GM19438 (cell line): ENCODE results near the gene COL20A1.
"Not testable (repeated sequence)": the region's sequence is repeated elsewhere in the genome, so short reads cannot be mapped to it uniquely, and the experiment has no call there.

Experiments used
- ATAC-seq: cut with Tn5 transposase; IDR thresholded peaks from one replicate; pipeline ENCODE4 v1.9.1; 2021; ENCODE audit warnings: low read depth; ENCODE audit not compliant: unreplicated experiment

The COL20A1 gene

DNA sequence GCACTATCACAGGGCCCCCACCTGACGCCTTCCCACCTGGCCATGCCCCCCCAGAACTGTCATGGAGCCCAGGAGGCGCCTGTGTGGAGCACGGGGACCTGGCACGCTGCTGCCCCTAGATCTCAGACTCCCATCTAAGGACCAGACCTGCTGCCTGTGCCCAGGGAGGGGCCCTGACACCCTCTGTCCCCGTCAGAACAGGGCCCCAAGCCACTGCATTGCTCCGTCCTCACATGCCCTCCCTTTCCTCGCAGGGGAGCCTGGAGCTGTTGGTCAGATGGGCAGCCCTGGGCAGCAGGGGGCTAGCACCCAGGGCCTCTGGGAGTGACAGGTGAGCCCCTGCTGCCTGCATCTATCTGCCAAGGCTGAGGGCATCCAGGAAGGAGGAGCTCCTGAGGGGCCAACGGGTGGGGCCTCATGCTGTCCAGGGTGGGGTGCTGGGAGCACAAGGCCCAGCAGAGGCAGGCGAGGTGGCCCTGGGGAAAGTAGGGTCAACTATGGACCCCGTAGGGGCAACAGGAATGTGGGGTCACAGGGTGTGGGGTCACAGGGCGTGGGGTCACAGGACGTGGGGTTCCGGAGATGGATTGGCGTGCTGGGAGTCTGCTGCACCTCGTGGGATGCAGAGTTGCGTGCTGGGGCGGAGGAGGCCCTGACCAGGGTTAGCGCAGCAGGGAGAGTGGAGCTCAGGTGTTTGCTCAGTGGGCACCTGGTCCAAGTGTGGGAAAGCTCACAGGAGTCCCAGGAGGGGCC, 36.5 kb downstream of the COL20A1 start:
- ATAC-seq: no peak

DNA sequence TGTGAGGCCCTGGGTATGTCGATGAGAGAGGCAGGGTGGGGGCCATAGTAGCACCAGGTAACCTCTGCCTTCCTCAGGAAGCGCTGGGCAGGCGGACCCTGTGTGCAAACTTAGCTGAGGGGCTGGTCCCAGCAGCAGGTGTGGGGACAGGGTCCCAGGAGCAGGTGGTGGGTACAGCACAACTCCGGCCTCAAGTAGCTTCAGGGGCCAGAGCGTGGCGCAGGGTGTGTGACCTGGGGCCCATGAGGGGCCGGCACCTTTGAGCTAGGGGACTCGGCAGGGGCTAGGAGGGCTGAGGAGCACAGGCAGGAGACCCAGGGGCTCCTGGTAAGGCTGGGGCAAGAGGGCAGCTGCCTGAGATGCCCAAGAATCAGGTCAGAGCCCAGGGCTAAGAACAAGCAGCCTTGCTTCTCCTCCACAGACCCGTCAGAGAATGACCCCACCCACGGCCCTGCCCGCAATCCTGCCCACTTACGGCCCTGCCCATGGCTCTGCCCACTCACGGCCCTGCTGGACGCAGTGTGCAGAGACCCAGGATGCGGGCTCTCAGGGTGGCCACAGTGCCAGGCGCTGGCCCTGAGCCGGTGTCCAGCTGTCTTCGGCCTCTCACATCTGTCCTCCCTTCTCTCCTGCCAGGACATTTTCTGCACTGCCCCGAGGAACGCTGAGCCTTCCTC, 37.2 kb downstream of the COL20A1 start:
- ATAC-seq: no peak

DNA sequence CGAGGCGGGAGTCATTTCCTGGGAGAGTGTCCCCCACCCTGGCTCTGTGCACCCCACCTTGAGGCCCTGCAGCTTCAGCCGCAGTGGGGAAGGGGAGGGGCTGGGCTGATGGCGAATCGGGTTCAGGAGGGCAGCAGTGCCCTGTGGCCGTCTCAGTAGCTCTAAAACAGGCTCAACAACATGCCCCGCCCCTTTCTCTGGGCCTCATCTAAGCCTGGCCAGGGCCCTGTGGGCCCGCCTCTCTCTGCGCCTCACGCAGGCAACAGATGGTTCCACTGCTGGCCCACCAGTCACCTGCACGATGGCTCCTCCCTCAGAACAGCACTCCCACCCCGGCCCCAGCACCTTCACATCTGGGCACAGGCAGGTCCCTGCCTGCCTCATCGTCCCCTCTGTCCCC, 38.0 kb downstream of the COL20A1 start:
- no peak for ATAC-seq

- no peak for ATAC-seq
Measured at GRCh38 chr20:63331741-63332400, 38.9 kb downstream of the COL20A1 start.

- no peak for ATAC-seq
Measured at GRCh38 chr20:63332488-63333240, 39.7 kb downstream of the COL20A1 start.

- no peak for ATAC-seq
Measured at GRCh38 chr20:63333241-63333836, 40.4 kb downstream of the COL20A1 start.

- no peak for ATAC-seq
Measured at GRCh38 chr20:63334356-63334755, 41.4 kb downstream of the COL20A1 start.

DNA sequence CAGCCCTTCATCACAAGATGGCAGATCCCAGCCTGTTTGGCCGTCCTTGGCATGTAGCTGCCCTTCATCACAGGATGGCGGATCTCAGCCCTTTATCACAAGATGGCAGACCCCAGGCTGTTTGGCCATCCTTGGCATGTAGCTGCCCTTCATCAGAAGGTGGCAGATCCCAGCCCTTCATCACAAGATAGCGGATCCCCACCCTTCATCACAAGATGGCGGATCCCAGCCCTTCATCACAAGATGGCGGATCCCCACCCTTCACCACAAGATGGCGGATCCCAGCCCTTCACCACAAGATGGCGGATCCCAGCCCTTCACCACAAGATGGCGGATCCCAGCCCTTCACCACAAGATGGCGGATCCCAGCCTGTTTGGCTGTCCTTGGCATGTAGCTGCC, 42.1 kb downstream of the COL20A1 start:
- ATAC-seq: not testable (repeated sequence)

DNA sequence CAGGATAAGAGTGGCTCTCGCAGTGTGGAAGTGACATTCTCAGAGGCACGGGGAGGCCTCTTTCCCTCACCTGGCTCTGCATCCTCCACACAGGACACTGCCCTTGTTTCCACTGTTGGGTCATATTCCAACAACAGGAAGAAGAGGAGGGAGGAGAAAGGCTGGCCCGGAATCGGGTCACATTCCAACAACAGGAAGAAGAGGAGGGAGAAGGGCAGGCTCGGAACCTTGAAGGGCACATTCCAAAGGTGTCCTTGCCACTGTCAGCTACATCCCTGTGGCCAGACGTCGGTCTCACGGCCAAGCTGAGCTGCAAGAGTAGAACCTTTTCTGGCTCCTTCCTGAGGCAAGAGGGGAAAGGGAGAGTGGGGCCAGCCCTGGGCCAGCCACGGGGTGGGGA, 42.7 kb downstream of the COL20A1 start:
- ATAC-seq: no peak

DNA sequence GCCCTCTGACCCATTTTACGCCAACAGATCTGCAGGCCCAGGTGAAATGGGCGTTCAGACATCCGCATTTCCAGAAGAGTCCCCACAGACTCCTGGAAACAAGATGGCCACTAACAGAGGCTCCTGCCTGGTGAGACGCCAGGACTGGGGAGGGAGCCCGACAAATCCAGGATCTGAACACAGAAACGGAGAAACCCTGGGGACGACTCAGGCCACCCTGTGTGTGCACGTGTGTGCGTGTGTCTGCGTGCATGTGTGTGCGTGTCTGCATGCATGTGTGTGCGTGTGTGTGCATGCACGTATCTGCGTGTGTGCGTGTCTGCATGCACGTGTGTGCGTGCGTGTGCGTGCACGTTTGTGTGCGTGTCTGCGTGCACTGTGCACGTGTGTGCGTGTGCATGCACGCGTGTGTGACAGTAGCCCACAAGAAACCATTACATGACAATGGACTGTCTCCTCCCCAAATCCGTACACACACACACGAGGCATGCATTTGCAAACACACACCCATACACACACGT, 43.3 kb downstream of the COL20A1 start:
- no peak for ATAC-seq

GRCh38 chr20:63337786-63338420, 44.9 kb downstream of the COL20A1 start:
- ATAC-seq: no peak

DNA sequence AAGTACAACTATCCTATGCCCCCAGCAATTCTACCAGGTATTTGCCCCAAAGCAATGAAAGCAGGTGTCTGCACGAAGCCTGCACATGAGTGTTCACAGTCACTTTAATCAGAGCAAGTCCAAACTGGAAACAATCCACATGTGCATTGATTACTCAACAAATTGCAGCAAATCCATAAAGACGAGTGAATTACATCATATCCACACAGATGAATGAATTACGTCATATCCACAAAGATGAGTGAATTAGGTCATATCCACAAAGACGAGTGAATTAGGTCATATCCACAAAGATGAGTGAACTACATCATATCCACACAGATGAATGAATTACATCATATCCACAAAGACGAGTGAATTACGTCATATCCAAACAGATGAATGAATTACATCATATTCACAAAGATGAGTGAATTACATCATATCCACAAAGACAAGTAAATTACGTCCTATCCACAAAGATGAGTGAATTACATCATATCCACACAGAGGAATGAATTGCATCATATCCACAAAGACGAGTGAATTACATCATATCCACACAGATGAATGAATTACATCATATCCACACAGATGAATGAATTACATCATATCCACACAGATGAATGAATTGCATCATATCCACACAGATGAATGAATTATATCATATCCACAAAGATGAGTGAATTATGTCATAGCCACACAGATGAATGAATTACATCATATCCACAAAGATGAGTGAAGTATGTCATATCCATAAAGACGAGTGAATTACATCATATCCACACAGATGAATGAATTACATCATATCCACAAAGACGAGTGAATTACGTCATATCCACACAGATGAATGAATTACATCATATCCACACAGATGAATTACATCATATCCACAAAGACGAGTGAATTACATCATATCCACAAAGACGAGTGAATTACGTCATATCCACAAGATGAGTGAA, 46.4 kb downstream of the COL20A1 start:
- not testable (repeated sequence) for ATAC-seq

DNA sequence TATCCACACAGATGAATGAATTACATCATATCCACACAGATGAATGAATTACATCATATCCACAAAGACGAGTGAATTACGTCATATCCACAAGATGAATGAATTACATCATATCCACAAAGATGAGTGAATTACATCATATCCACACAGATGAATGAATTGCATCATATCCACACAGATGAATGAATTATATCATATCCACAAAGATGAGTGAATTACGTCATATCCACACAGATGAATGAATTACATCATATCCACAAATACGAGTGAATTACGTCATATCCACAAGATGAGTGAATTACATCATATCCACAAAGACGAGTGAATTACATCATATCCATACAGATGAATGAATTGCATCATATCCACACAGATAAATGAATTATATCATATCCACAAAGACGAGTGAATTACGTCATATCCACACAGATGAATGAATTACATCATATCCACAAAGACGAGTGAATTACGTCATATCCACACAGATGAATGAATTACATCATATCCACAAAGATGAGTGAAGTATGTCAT, 47.2 kb downstream of the COL20A1 start:
- not testable (repeated sequence) for ATAC-seq

DNA sequence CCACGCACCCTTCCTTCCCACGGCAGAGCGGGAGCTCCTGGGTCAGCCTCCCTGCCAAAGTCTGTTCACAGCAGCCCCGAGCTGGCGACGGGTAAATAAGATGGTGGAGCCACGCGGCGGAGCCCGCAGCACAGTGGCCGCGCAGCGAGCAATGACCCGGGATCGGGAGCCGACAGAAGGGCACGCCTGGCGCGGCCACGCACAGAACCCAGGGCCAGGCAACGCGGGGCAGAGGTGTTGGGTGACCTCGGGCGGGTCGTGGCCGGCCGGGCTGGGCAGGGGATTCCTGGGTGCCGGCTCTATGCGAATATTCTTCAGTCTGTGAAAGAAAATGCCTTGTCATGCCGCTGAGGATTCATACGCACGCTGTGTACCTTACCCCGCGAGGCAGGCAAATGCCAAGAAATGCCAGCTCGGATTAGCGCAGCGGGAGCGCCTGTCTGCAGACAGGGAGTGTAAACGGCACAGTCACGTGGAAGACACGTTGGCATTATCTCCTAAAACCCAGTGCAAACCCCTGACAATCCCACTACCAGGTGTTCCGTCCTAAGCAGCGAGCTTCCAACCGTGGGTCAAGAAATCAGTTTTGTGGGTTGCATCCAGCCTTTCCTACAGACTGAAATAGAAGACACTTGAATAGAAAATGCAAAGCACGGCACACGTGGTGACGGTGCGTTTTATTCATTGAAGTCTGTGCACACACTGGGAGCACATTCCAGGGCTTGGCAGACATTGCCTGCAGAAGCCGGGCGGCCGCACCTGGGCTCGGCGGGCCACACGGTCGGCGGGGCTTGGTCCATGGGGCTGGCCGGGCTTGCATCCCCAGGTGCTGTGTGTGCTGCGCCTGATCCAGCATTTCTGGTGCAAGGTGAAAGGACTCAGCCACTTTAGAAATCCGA, 49.8 kb downstream of the COL20A1 start:
- ATAC-seq: no peak

DNA sequence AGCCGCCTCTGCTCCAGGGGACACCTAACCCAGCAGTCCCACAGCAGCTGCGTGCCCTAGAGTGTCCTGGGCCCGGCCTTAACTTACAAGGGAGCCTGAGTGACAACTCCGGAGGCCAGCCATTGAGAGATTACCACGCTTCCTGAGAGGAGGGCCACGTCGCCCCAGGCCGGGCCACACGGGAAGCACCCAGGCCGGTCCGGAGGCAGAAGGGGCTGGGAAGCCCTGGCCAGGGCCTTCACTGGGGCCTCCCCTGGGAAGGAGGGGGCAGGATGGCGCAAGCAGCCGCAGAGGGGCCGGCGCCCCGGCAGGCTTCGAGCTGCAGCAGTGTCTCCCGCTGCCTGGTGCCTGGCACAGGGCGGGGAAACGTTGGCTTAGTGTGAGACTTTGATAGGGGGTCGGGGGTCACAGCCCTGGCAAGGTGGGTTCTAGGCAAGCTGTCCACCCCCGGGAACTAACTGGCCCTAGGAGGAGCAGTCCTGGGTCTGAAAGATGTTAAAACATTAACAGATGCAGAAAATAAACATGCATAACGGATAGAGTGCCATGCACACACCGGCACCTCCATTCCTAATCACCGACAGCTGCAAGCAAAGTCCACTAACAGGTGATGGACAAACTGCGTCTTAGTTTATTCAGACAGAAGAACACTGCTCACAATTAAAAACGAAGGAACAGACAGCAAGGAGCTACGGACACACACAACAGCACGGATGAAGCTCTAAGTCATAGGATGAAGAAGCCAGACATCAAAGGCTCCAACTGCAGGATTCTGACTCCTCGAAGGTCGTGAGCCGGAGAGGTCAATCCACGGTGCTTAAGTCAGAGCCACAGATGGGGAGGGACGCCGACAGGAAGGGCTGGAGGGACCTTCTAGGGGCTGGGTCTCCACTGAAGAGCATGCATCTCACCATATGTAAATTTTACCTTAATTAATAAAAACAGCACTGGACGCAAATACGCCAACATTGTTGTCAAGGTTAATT, 50.8 kb downstream of the COL20A1 start:
- no peak for ATAC-seq

GRCh38 chr20:63344616-63345327, 51.8 kb downstream of the COL20A1 start:
- no peak for ATAC-seq
